IMR-90 (cell line): ENCODE data around the gene NEUROD4.

Experiments used
- CTCF ChIP-seq: conservative IDR thresholded peaks from 2 replicates; pipeline ENCODE4 v1.5.1; 2012; ENCODE audit warnings: mild to moderate bottlenecking, low read depth, low read length, improper control_type of control experiment
- MAFK ChIP-seq: IDR thresholded peaks from 2 replicates; pipeline ENCODE4 v1.6.1; 2012; ENCODE audit warnings: low read depth, low read length, improper control_type of control experiment
- RCOR1 ChIP-seq: IDR thresholded peaks from 2 replicates; pipeline ENCODE4 v1.6.1; 2012; ENCODE audit warnings: mild to moderate bottlenecking, low read length, improper control_type of control experiment; ENCODE audit not compliant: insufficient replicate concordance
- SMC3 ChIP-seq: fragments of 150-350 bp; IDR thresholded peaks from 2 replicates; pipeline ENCODE4 v1.6.1; 2016; ENCODE audit warnings: low read depth, mild to moderate bottlenecking, antibody characterized with exemption, low read length, moderate library complexity
- TF ChIP-seq, protein P1 (sequence below): fragments of 150-350 bp; IDR thresholded peaks from 2 replicates; pipeline ENCODE4 v1.6.1; 2016; ENCODE audit warnings: low read depth, mild to moderate bottlenecking, low read length, moderate library complexity, borderline replicate concordance

DNA sequence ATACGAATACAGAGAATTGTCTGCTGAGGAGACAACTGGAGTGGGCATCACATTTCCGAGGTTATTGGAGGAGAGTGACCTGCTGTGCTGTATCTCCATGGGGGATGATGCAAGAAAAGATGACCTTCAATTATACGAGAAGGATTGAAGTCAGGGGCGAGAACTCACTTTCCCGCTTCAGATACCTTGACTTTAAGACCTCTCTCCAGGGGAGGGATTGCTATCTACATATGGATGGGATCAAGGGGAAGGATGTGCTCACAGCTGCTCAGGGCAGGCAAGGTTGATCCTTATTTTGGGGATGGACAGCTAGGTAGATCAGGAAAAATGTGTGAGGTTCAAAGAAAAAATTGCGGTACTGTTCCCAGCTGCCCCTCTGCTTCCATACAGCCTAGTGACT lies 24.4 kb downstream of the NEUROD4 start:
- TF ChIP-seq MAFK (no peak), CTCF (no peak), RCOR1 (no peak), SMC3 (no peak)
- TF ChIP-seq, protein P1, sequence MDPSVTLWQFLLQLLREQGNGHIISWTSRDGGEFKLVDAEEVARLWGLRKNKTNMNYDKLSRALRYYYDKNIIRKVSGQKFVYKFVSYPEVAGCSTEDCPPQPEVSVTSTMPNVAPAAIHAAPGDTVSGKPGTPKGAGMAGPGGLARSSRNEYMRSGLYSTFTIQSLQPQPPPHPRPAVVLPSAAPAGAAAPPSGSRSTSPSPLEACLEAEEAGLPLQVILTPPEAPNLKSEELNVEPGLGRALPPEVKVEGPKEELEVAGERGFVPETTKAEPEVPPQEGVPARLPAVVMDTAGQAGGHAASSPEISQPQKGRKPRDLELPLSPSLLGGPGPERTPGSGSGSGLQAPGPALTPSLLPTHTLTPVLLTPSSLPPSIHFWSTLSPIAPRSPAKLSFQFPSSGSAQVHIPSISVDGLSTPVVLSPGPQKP, result no peak
